Umbilical cord (tissue), 2 donors: ENCODE measurements around the gene NEK7. TPM values are rescaled to one million over a fixed set of nuclear protein-coding genes. Genes with fewer than 3 reads are reported as not detected.

Experiments
- DNase-seq: peaks from one replicate; pipeline ENCODE4 v3.0.0-alpha.2; 2015; ENCODE audit warnings: low spot score
- total RNA-seq: library from RNA; depleted of rRNA; stranded (reverse); fragments of >200 nt; gene quantifications from one replicate; pipeline ENCODE4 v1.2.3, GENCODE V29; 2014; ENCODE audit warnings: low replicate concordance; ENCODE audit not compliant: insufficient read depth

NEK7 gene
- total RNA-seq, 1 donor from 2014 or later: 302 TPM

- no peak for DNase-seq
Measured at GRCh38 chr1:198350456-198350855, 193.7 kb downstream of the NEK7 start.

GRCh38 chr1:198352975-198353695 is 196.3 kb downstream of the NEK7 start:
- no peak for DNase-seq

GRCh38 chr1:198357937-198358336 is 201.1 kb downstream of the NEK7 start:
- DNase-seq: no peak

GRCh38 chr1:198359024-198359653 is 202.3 kb downstream of the NEK7 start:
- no peak for DNase-seq

GRCh38 chr1:198360208-198360729 is 203.5 kb downstream of the NEK7 start:
- no peak for DNase-seq

GRCh38 chr1:198361237-198361767 is 204.5 kb downstream of the NEK7 start:
- DNase-seq: no peak

GRCh38 chr1:198363625-198364151 is 206.9 kb downstream of the NEK7 start:
- DNase-seq: no peak

- DNase-seq: no peak
Measured at GRCh38 chr1:198364471-198364870, 207.7 kb downstream of the NEK7 start.

- DNase-seq: no peak
Measured at GRCh38 chr1:198367296-198367695, 210.5 kb downstream of the NEK7 start.

- DNase-seq: no peak
Measured at GRCh38 chr1:198370996-198371395, 214.2 kb downstream of the NEK7 start.

Other genes starting within 250 kb of the NEK7 start
- gene LHX9, start 239.6 kb upstream of the NEK7 start, total RNA-seq: 5.5 TPM